ENCODE results near the gene ANO1.
A peak's percentile ranks its signal among the peaks of the same experiment; 100 is the strongest.
"Not testable (repeated sequence)": the region's sequence is repeated elsewhere in the genome, so short reads cannot be mapped to it uniquely, and the experiment has no call there.

ANO1 gene

GRCh38 chr11:70200212-70200844, 122.2 kb downstream of the ANO1 start:
- DNase-seq, result no peak

GRCh38 chr11:70201047-70201446, 122.9 kb downstream of the ANO1 start:
- not testable (repeated sequence) for DNase-seq

- DNase-seq, result no peak
Measured at GRCh38 chr11:70201882-70202861, 124.1 kb downstream of the ANO1 start.

- peak; percentile 91 to 93 for DNase-seq
Measured at GRCh38 chr11:70202920-70203750, 125.0 kb downstream of the ANO1 start, which contains the start of gene FADD. Gene FADD (plus strand): TSS chr11:70203296. CDS start chr11:70203460, 164 bp downstream.

GRCh38 chr11:70203751-70204465, 125.8 kb downstream of the ANO1 start:
- DNase-seq, result peak; percentile 90

- no peak for DNase-seq
Measured at GRCh38 chr11:70204466-70204799, 126.3 kb downstream of the ANO1 start.

GRCh38 chr11:70205049-70205725, 127.1 kb downstream of the ANO1 start:
- DNase-seq, result no peak

- no peak for DNase-seq
Measured at GRCh38 chr11:70205766-70206165, 127.6 kb downstream of the ANO1 start.

GRCh38 chr11:70206226-70206981, 128.3 kb downstream of the ANO1 start:
- no peak for DNase-seq

GRCh38 chr11:70206982-70207376, 128.9 kb downstream of the ANO1 start:
- DNase-seq, result no peak

GRCh38 chr11:70207531-70208131, 129.5 kb downstream of the ANO1 start:
- no peak for DNase-seq

GRCh38 chr11:70209391-70209912, 131.3 kb downstream of the ANO1 start:
- no peak for DNase-seq

- DNase-seq, result no peak
Measured at GRCh38 chr11:70210051-70210501, 132.0 kb downstream of the ANO1 start.

- DNase-seq, result no peak
Measured at GRCh38 chr11:70210530-70210929, 132.4 kb downstream of the ANO1 start.

GRCh38 chr11:70212227-70212811, 134.2 kb downstream of the ANO1 start:
- DNase-seq, result no peak

GRCh38 chr11:70217388-70217787, 139.3 kb downstream of the ANO1 start:
- DNase-seq, result not testable (repeated sequence)

GRCh38 chr11:70218076-70218475, 140.0 kb downstream of the ANO1 start:
- DNase-seq, result not testable (repeated sequence)

GRCh38 chr11:70220136-70220535, 142.0 kb downstream of the ANO1 start:
- DNase-seq, result no peak

- no peak for DNase-seq
Measured at GRCh38 chr11:70220920-70221319, 142.8 kb downstream of the ANO1 start.

GRCh38 chr11:70225681-70226177, 147.6 kb downstream of the ANO1 start:
- no peak for DNase-seq

Data from activated T-cell treated with anti-CD3 and anti-CD28 coated beads, Interleukin-2, amount 50 U/mL, for 48 hours (primary cell).